Fibroblast of lung (primary cell): Measurements from ENCODE around the gene HIVEP3. TPM values are rescaled to one million over a fixed set of nuclear protein-coding genes. Genes with fewer than 3 reads are reported as not detected.
A peak's percentile ranks its signal among the peaks of the same experiment; 100 is the strongest.

Experiments used
- DNase-seq, 2 donors: peaks; one replicate each; pipeline versions ENCODE4 v3.0.0 to v3.0.0-alpha.2; 2010; ENCODE audit warnings: low read depth in 2 of 2
- H2AFZ ChIP-seq: 2 replicates; pipeline ENCODE4 v1.5.1; 2012; ENCODE audit warnings: low read length, control low read depth, inconsistent platforms
- H3K27ac ChIP-seq: 2 replicates; pipeline ENCODE4 v1.5.1; 2011; ENCODE audit warnings: low read length, control low read depth; ENCODE audit not compliant: insufficient read depth
- H3K27me3 ChIP-seq: 2 replicates; pipeline ENCODE4 v1.5.1; 2011; ENCODE audit warnings: mild to moderate bottlenecking, low read length; ENCODE audit not compliant: control insufficient read depth, insufficient read depth
- H3K36me3 ChIP-seq: 2 replicates; pipeline ENCODE4 v1.5.1; 2011; ENCODE audit warnings: low read length; ENCODE audit not compliant: control insufficient read depth, insufficient read depth
- H3K4me1 ChIP-seq: 2 replicates; pipeline ENCODE4 v1.5.1; 2011; ENCODE audit warnings: low read length; ENCODE audit not compliant: control insufficient read depth, insufficient read depth; ENCODE audit errors: extremely low read depth
- H3K4me2 ChIP-seq: 2 replicates; pipeline ENCODE4 v1.5.1; 2011; ENCODE audit warnings: low read length, control low read depth; ENCODE audit not compliant: insufficient read depth; ENCODE audit errors: extremely low read depth
- H3K4me3 ChIP-seq, 4 experiments: fragments of 200-600 bp in 1 of 4; sonication (generic) in 1 of 4; replicated peaks in 1 of 4; 2 replicates each; pipeline ENCODE4 v1.5.1; 2011 to 2016; ENCODE audit warnings: low read length in 4 of 4, low read depth in 3 of 4, mild to moderate bottlenecking in 3 of 4, control low read depth in 2 of 4, inconsistent platforms in 1 of 4, mixed read lengths in 1 of 4; ENCODE audit not compliant: insufficient read depth in 1 of 4; ENCODE audit errors: control extremely low read depth in 1 of 4
- H3K79me2 ChIP-seq: 2 replicates; pipeline ENCODE4 v1.5.1; 2012; ENCODE audit warnings: mild to moderate bottlenecking, low read length, inconsistent platforms; ENCODE audit not compliant: control insufficient read depth, insufficient read depth
- H3K9ac ChIP-seq: 2 replicates; pipeline ENCODE4 v1.5.1; 2011; ENCODE audit warnings: mild to moderate bottlenecking, low read length, control low read depth; ENCODE audit not compliant: insufficient read depth
- H3K9me3 ChIP-seq: 2 replicates; pipeline ENCODE4 v1.5.1; 2012; ENCODE audit warnings: low read depth, low read length; ENCODE audit not compliant: control insufficient read depth, insufficient read depth
- H4K20me1 ChIP-seq: 2 replicates; pipeline ENCODE4 v1.5.1; 2011; ENCODE audit warnings: low read length; ENCODE audit not compliant: control insufficient read depth, insufficient read depth; ENCODE audit errors: extremely low read depth
- CTCF ChIP-seq, 2 donors: IDR thresholded peaks in 1 of 2; conservative IDR thresholded peaks in 1 of 2; 1 replicate in 1 of 2; 2 replicates in 1 of 2; pipeline ENCODE4 v1.5.1; 2011 to 2012; ENCODE audit warnings: low read length in 2 of 2, control low read depth in 1 of 2, inconsistent platforms in 1 of 2, low read depth in 1 of 2, mild to moderate bottlenecking in 1 of 2
- EZH2 ChIP-seq: IDR thresholded peaks from 2 replicates; pipeline ENCODE4 v1.5.1; 2012; ENCODE audit warnings: low read length, control low read depth, mild to moderate bottlenecking; ENCODE audit errors: missing control alignments
- polyA plus RNA-seq, 2 donors: library from polyadenylated mRNA; depleted of rRNA in 1 of 2; stranded (reverse) in 1 of 2; unstranded in 1 of 2; fragments of >200 nt; gene quantifications; 2 replicates each; pipeline ENCODE4 v1.2.1, GENCODE V29; 2011 to 2012; ENCODE audit warnings: missing spikeins in 1 of 2
- total RNA-seq: library from RNA; depleted of rRNA; stranded (reverse); fragments of >200 nt; gene quantifications from 2 replicates; pipeline ENCODE4 v1.2.1, GENCODE V29; 2014

HIVEP3 gene
- total and polyA plus RNA-seq, 2 donors (not counting 1 experiment from before 2014, with no cell fraction given): 0.83 to 3.2 TPM

GRCh38 chr1:41476807-41477361, 441.8 kb downstream of the HIVEP3 start:
- Histone ChIP-seq H3K9me3 (no peaks in the 10 kb centered on the region), H3K27ac (no peak overlapping the region), H3K79me2 (no peaks in the 10 kb centered on the region), H3K4me3 (no peak overlapping the region), H3K9ac (no peak overlapping the region), H4K20me1 (no peaks in the 10 kb centered on the region), H3K4me1 (no peaks in the 10 kb centered on the region), H3K27me3 (no peaks in the 10 kb centered on the region), H3K36me3 (no peaks in the 10 kb centered on the region), H2AFZ (no peak overlapping the region), H3K4me2 (no peak overlapping the region)
- DNase-seq: no peak
- no peak for TF ChIP-seq CTCF (conservative IDR thresholded peaks at IDR 0.05 in 1 of 2, IDR thresholded peaks at IDR 0.05 in 1 of 2; ENCODE audit: low read depth in 1 of 2, low read length in 2 of 2)
- TF ChIP-seq EZH2: no peak

- TF ChIP-seq CTCF (conservative IDR thresholded peaks at IDR 0.05 in 1 of 2, IDR thresholded peaks at IDR 0.05 in 1 of 2; ENCODE audit: low read depth in 1 of 2, low read length in 2 of 2): peak; percentile 9 to 21
- no peak for TF ChIP-seq EZH2
- DNase-seq: peak in 1 of 2 donors; percentile 73
- Histone ChIP-seq H3K9me3 (no peaks in the 10 kb centered on the region), H3K9ac (no peak overlapping the region), H3K79me2 (no peaks in the 10 kb centered on the region), H4K20me1 (no peaks in the 10 kb centered on the region), H3K27me3 (no peaks in the 10 kb centered on the region), H2AFZ (no peak overlapping the region), H3K36me3 (no peaks in the 10 kb centered on the region), H3K4me2 (no peak overlapping the region), H3K4me1 (no peaks in the 10 kb centered on the region), H3K27ac (no peak overlapping the region), H3K4me3 (no peak overlapping the region)
Observed at GRCh38 chr1:41475859-41476567, 442.7 kb downstream of the HIVEP3 start.

- no peaks in the 10 kb centered on the region for H4K20me1 ChIP-seq
- H3K4me3 ChIP-seq: no peak overlapping the region
- TF ChIP-seq EZH2: no peak
- TF ChIP-seq CTCF (conservative IDR thresholded peaks at IDR 0.05 in 1 of 2, IDR thresholded peaks at IDR 0.05 in 1 of 2; ENCODE audit: low read depth in 1 of 2, low read length in 2 of 2): no peak
- no peaks in the 10 kb centered on the region for H3K27me3 ChIP-seq
- no peak overlapping the region for H2AFZ ChIP-seq
- no peaks in the 10 kb centered on the region for H3K36me3 ChIP-seq
- H3K27ac ChIP-seq: no peak overlapping the region
- no peaks in the 10 kb centered on the region for H3K9me3 ChIP-seq
- no peak for DNase-seq
- no peaks in the 10 kb centered on the region for H3K79me2 ChIP-seq
- H3K4me1 ChIP-seq: no peaks in the 10 kb centered on the region
- no peak overlapping the region for H3K9ac ChIP-seq
- no peak overlapping the region for H3K4me2 ChIP-seq
Observed at GRCh38 chr1:41475346-41475745, 443.4 kb downstream of the HIVEP3 start.
